IMR-90 (cell line): ENCODE measurements around the gene INSR.

Experiments used
- CEBPB ChIP-seq: IDR thresholded peaks from 2 replicates; pipeline ENCODE4 v1.6.1; 2012; ENCODE audit warnings: low read depth, low read length, improper control_type of control experiment
- CTCF ChIP-seq: conservative IDR thresholded peaks from 2 replicates; pipeline ENCODE4 v1.5.1; 2012; ENCODE audit warnings: mild to moderate bottlenecking, low read depth, low read length, improper control_type of control experiment
- MAFK ChIP-seq: IDR thresholded peaks from 2 replicates; pipeline ENCODE4 v1.6.1; 2012; ENCODE audit warnings: low read depth, low read length, improper control_type of control experiment
- MAZ ChIP-seq: IDR thresholded peaks from 2 replicates; pipeline ENCODE4 v1.6.1; 2012; ENCODE audit warnings: low read depth, mild to moderate bottlenecking, low read length, improper control_type of control experiment, moderate library complexity, borderline replicate concordance
- NFE2L2 ChIP-seq: fragments of 150-350 bp; IDR thresholded peaks from 2 replicates; pipeline ENCODE4 v1.6.1; 2016; ENCODE audit warnings: low read depth, mild to moderate bottlenecking, low read length
- POLR2A ChIP-seq: IDR thresholded peaks from 2 replicates; pipeline ENCODE4 v1.6.1; 2012; ENCODE audit warnings: mild to moderate bottlenecking, low read depth, low read length
- RCOR1 ChIP-seq: IDR thresholded peaks from 2 replicates; pipeline ENCODE4 v1.6.1; 2012; ENCODE audit warnings: mild to moderate bottlenecking, low read length, improper control_type of control experiment; ENCODE audit not compliant: insufficient replicate concordance
- RFX5 ChIP-seq: IDR thresholded peaks from 2 replicates; pipeline ENCODE4 v1.8.0; 2012; ENCODE audit warnings: low read depth, mild to moderate bottlenecking, low read length, moderate library complexity

GRCh38 chr19:7301525-7301924 is 7.3 kb upstream of the INSR start:
- TF ChIP-seq CTCF (no peak), POLR2A (no peak), MAZ (no peak), RCOR1 (no peak), CEBPB (no peak), RFX5 (no peak), MAFK (no peak), NFE2L2 (no peak)
